ENCODE data around the gene SLC66A1.

Gene SLC66A1

DNA sequence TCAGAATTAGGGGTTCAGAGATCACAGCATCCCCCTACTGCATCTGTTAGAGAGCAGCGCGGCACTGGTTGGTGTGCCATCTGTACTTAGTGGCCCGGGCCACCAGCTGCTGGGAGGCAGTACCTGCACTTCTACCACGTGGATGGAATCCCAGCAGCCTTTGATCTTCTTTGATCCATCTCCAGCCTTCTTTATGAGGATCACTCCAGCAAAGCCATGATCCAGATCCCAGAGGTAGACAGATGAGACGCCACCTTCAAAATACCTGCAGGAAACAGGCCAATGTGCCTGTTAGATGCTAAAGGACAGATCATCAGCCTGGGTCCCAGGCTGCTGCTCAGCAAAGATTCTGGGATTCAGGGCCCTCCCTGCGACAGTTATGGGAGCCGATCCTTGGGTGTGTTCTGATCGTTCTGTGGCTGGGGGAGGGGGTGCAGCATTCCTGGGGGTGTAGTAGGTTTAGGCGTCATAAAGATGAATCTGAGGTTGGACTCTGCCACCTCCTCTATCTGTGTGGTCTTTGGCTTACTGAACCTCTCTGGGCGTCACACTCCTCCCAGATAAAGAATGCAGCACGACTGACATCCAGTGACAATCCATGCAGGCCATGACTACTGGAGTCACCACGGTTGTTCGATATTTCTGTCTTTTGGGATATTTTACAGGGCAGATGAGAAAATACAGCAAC lies 45.3 kb downstream of the SLC66A1 start:
- no peak for DNase-seq (ENCODE audit: low read depth)
- TF ChIP-seq, protein P1, sequence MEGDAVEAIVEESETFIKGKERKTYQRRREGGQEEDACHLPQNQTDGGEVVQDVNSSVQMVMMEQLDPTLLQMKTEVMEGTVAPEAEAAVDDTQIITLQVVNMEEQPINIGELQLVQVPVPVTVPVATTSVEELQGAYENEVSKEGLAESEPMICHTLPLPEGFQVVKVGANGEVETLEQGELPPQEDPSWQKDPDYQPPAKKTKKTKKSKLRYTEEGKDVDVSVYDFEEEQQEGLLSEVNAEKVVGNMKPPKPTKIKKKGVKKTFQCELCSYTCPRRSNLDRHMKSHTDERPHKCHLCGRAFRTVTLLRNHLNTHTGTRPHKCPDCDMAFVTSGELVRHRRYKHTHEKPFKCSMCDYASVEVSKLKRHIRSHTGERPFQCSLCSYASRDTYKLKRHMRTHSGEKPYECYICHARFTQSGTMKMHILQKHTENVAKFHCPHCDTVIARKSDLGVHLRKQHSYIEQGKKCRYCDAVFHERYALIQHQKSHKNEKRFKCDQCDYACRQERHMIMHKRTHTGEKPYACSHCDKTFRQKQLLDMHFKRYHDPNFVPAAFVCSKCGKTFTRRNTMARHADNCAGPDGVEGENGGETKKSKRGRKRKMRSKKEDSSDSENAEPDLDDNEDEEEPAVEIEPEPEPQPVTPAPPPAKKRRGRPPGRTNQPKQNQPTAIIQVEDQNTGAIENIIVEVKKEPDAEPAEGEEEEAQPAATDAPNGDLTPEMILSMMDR (conservative IDR thresholded peaks at IDR 0.05; ENCODE audit: control insufficient read depth, insufficient read depth, low read depth, low read length) = no peak

DNA sequence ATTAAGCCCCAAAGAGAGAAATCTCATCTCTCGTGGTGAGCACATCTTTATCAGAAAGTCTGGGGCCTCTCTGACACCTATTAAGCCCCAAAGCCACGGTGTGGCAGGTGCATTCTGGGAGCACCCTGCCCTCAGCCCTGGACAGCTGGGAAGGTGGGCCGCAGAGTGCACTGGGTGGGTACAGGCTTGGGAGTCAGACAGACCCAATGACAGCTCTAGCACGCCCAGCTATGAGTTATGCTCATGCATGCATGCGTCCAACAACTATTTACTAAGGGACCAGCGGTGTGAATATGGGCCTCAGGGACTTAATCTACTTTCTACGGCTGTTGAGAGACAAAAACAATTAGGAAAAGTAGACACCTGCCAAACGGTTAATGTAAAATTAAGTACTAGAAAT lies 46.6 kb downstream of the SLC66A1 start:
- no peak overlapping the region for H3K4me3 ChIP-seq (ENCODE audit: control insufficient read depth, low read depth, low read length)
- TF ChIP-seq, protein P1 (conservative IDR thresholded peaks at IDR 0.05; ENCODE audit: control insufficient read depth, insufficient read depth, low read depth, low read length) = no peak
- DNase-seq (ENCODE audit: low read depth) = no peak

More for the DNA sequence above, 45.3 kb downstream of the SLC66A1 start:
- H3K4me3 ChIP-seq (ENCODE audit: control insufficient read depth, low read depth, low read length) = no peak overlapping the region

DNA sequence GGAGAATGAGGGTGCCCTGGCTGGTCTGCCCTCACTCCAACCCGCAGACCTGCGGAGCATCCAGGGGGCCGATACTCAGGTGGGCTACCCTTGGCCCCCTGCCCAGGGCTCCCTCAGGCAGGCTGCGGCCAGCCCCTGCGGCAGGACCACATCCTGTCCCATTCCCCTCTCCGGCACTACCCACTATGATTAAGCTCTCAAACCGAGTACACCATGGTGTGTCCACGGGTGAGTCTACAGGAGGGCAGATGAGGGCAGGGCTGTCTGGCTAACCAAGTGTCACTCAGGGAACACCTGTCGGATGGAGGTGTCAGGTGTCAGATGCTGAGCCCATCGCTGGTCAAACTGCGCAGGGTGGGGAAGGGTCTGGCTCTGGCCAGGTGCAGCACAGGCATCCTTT lies 47.2 kb downstream of the SLC66A1 start:
- no peak overlapping the region for H3K4me3 ChIP-seq (ENCODE audit: control insufficient read depth, low read depth, low read length)
- TF ChIP-seq, protein P1 (conservative IDR thresholded peaks at IDR 0.05; ENCODE audit: control insufficient read depth, insufficient read depth, low read depth, low read length) = no peak
- no peak for DNase-seq (ENCODE audit: low read depth)

DNA sequence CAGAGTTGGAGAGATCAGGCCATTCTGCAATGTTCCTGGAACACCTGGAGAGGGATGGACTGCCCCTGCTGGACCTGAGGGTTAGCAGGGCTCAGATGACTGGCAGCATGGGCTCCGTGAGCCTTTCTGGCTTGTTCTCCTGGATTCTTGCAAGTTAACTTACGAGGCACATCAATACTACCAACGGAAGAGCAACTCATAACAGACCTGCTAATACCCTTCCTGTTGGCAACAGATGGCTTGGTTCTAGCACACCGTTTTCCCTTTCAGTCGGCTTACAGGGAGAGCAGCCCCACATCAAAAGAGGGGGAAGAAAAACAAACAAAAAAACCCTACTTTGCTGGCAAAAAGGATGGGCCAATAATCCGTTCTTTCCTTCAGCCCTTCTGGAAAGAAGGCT lies 47.9 kb downstream of the SLC66A1 start:
- no peak for DNase-seq (ENCODE audit: low read depth)
- no peak overlapping the region for H3K4me3 ChIP-seq (ENCODE audit: control insufficient read depth, low read depth, low read length)
- TF ChIP-seq, protein P1 (conservative IDR thresholded peaks at IDR 0.05; ENCODE audit: control insufficient read depth, insufficient read depth, low read depth, low read length) = no peak

DNA sequence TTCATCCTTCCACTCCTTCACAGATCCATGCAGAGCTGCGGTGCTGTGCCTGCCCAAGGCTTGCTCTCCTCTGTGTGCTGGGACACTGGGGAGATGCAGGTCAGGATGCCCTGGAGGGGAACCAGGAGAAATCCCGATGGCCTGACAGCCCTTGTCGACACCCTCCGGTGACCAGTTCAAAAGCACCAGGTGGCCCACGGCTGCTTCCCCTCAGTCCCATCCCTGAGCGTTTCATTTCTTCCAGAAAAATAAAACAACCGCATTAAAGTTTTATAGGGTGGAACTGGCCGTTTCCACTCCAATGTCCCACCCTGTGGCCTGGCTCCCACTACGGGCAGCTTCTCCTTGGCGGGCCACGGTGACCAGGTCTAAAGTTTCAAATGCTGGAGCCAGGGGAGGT lies 48.3 kb downstream of the SLC66A1 start:
- TF ChIP-seq, protein P1 (conservative IDR thresholded peaks at IDR 0.05; ENCODE audit: control insufficient read depth, insufficient read depth, low read depth, low read length) = no peak
- no peak for DNase-seq (ENCODE audit: low read depth)
- no peak overlapping the region for H3K4me3 ChIP-seq (ENCODE audit: control insufficient read depth, low read depth, low read length)

DNA sequence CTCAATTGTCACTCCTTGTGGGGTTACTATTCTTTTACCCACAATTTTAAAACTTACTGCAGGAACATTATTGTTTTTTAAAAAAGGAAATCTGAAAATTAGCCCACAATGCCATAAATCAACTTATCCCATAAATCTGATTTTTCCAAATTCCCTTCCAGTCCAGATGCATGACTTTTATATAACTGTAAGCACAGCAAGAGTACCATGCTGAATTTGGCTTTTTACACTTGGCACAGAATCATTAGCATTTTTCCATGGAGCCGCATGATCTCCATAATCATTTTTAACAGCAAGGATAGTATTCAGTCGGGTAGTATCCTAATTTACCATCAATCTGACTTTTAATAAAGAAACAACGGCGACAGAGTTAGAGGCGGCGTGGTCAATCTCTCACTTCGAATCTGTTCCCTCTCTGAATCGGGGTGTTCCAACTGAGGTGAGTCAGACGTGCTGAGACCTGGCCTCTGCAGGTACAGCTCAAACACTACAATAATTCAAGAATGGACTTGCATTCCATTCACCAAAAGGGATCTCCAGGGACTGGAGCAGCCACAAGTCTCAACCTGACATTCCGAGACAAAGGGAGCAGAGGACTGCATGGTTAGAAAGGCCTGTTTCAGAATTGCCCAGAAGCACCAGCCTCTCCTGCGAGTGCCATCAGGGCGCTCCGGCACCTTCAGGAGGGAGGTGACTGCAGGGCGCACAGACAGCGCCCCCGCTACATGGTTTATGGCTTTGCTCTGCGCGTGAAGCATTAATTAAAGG lies 48.9 kb downstream of the SLC66A1 start:
- no peak for DNase-seq (ENCODE audit: low read depth)
- TF ChIP-seq, protein P1 (conservative IDR thresholded peaks at IDR 0.05; ENCODE audit: control insufficient read depth, insufficient read depth, low read depth, low read length) = no peak

More for the DNA sequence above, 48.9 kb downstream of the SLC66A1 start:
- H3K4me3 ChIP-seq (ENCODE audit: control insufficient read depth, low read depth, low read length) = no peak overlapping the region

Measured in fibroblast of mammary gland (primary cell).